HepG2 (cell line): ENCODE data around the gene CBFA2T2.

Source experiments
- CREM ChIP-seq, 2 experiments: sonication (generic) in 1 of 2; formaldehyde crosslinking in 1 of 2; IDR thresholded peaks; 2 replicates each; pipeline versions ENCODE4 v1.4.0 to v1.6.1; 2016 to 2020; ENCODE audit warnings: antibody characterized with exemption in 1 of 2, mild to moderate bottlenecking in 1 of 2, missing genetic modification reagents in 1 of 2
- DMAP1 ChIP-seq: IDR thresholded peaks from 2 replicates; pipeline ENCODE4 v1.6.1; 2016
- FOXM1 ChIP-seq: sonication (generic); formaldehyde crosslinking; IDR thresholded peaks from 2 replicates; pipeline ENCODE4 v1.5.0; 2020; ENCODE audit warnings: missing genetic modification reagents
- HINFP ChIP-seq: sonication (generic); formaldehyde crosslinking; IDR thresholded peaks from 2 replicates; pipeline ENCODE4 v1.4.0; 2020; ENCODE audit warnings: low read depth, mild to moderate bottlenecking, missing genetic modification reagents
- HOXA5 ChIP-seq: sonication (generic); formaldehyde crosslinking; IDR thresholded peaks from 2 replicates; pipeline ENCODE4 v1.4.0; 2020; ENCODE audit warnings: missing genetic modification reagents
- MED13 ChIP-seq: sonication (generic); formaldehyde crosslinking; IDR thresholded peaks from 2 replicates; pipeline ENCODE4 v1.5.0; 2020; ENCODE audit warnings: missing genetic modification reagents
- PHF20 ChIP-seq: sonication (generic); formaldehyde crosslinking; IDR thresholded peaks from 2 replicates; pipeline ENCODE4 v1.5.0; 2020; ENCODE audit warnings: mild to moderate bottlenecking, missing genetic modification reagents
- POLR2AphosphoS5 ChIP-seq: IDR thresholded peaks from 2 replicates; pipeline ENCODE4 v1.6.1; 2012; ENCODE audit warnings: low read depth, low read length
- RAD21 ChIP-seq: fragments of 450-650 bp; formaldehyde crosslinking; IDR thresholded peaks from 2 replicates; pipeline ENCODE4 v1.5.0; 2020; ENCODE audit warnings: mild to moderate bottlenecking
- YY1 ChIP-seq: IDR thresholded peaks from 2 replicates; pipeline ENCODE4 v1.6.1; 2011; ENCODE audit warnings: low read length, low read depth, moderate library complexity, mild to moderate bottlenecking; ENCODE audit not compliant: insufficient read depth, insufficient replicate concordance
- ZNF350 ChIP-seq: sonication (generic); formaldehyde crosslinking; IDR thresholded peaks from 2 replicates; pipeline ENCODE4 v1.4.0; 2020; ENCODE audit warnings: mild to moderate bottlenecking, low read depth, missing genetic modification reagents, borderline replicate concordance
- ZNF660 ChIP-seq: sonication (generic); formaldehyde crosslinking; IDR thresholded peaks from 2 replicates; pipeline ENCODE4 v1.5.1; 2020; ENCODE audit warnings: mild to moderate bottlenecking, low read depth, missing genetic modification reagents, borderline replicate concordance
- TF ChIP-seq, protein P1 (sequence below), 2 experiments: sonication (generic) in 1 of 2; formaldehyde crosslinking in 1 of 2; IDR thresholded peaks; 2 replicates each; pipeline versions ENCODE4 v1.5.1 to v1.6.1; 2011 to 2020; ENCODE audit warnings: borderline replicate concordance in 1 of 2, low read depth in 1 of 2, low read length in 1 of 2, mild to moderate bottlenecking in 1 of 2, missing genetic modification reagents in 1 of 2, moderate library complexity in 1 of 2

GRCh38 chr20:33554914-33555420 is 65.1 kb downstream of the CBFA2T2 start:
- TF ChIP-seq CREM (IDR thresholded peaks at IDR 0.05) (no peak; the same call in 1 of the 2 replicates), CREM (CRISPR knock-in tag; IDR thresholded peaks at IDR 0.05) (no peak), HINFP (no peak), HOXA5 (CRISPR knock-in tag) (no peak), ZNF350 (CRISPR knock-in tag) (no peak), POLR2AphosphoS5 (peak; percentile 56), RAD21 (no peak), DMAP1 (CRISPR knock-in tag) (no peak), FOXM1 (no peak), ZNF660 (CRISPR knock-in tag) (no peak), MED13 (CRISPR knock-in tag) (no peak), PHF20 (CRISPR knock-in tag) (no peak), YY1 (peak; percentile 71)
- TF ChIP-seq, protein P1, sequence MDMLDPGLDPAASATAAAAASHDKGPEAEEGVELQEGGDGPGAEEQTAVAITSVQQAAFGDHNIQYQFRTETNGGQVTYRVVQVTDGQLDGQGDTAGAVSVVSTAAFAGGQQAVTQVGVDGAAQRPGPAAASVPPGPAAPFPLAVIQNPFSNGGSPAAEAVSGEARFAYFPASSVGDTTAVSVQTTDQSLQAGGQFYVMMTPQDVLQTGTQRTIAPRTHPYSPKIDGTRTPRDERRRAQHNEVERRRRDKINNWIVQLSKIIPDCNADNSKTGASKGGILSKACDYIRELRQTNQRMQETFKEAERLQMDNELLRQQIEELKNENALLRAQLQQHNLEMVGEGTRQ (IDR thresholded peaks at IDR 0.05; ENCODE audit: low read depth, low read length), result no peak
- TF ChIP-seq, protein P1 (CRISPR knock-in tag; IDR thresholded peaks at IDR 0.05; ENCODE audit: borderline replicate concordance), result peak; percentile 90; the same call in 1 of the 2 replicates
